Left lung (tissue), 10 donors: ENCODE results near the gene KANTR. TPM values are rescaled to one million over a fixed set of nuclear protein-coding genes. Genes with fewer than 3 reads are reported as not detected.

Experiments
- ATAC-seq: fragments of 200-7000 bp; cut with Tn5 transposase; one replicate; pipeline ENCODE4 v1.9.1; 2020; ENCODE audit warnings: moderate library complexity
- DNase-seq, 4 donors: peaks; one replicate each; pipeline ENCODE4 v3.0.0-alpha.2; 2013 to 2020
- H3K27ac ChIP-seq, 2 donors: fragments of 200-600 bp; sonication (generic) in 1 of 2; one replicate each; pipeline versions ENCODE4 v1.5.0 to v1.8.0; 2020 to 2021
- H3K27me3 ChIP-seq, 2 donors: fragments of 200-600 bp; sonication (generic) in 1 of 2; one replicate each; pipeline versions ENCODE4 v1.5.0 to v1.8.0; 2020 to 2021
- H3K36me3 ChIP-seq, 2 donors: fragments of 200-600 bp; sonication (generic) in 1 of 2; one replicate each; pipeline versions ENCODE4 v1.5.0 to v1.8.0; 2020 to 2021
- H3K4me1 ChIP-seq, 2 donors: fragments of 200-600 bp; one replicate each; pipeline ENCODE4 v1.8.0; 2021
- H3K4me3 ChIP-seq, 2 donors: fragments of 200-600 bp; sonication (generic) in 1 of 2; one replicate each; pipeline versions ENCODE4 v1.5.0 to v1.8.0; 2020 to 2021; ENCODE audit warnings: mild to moderate bottlenecking in 1 of 2
- H3K9me3 ChIP-seq, 2 donors: fragments of 200-600 bp; sonication (generic) in 1 of 2; one replicate each; pipeline versions ENCODE4 v1.5.0 to v1.8.0; 2020 to 2021
- intact Hi-C, 2 donors: fragments of 100-400 bp; cut with DNase I; formaldehyde crosslinking; loops; one replicate each; pipeline versions ENCODE4 v1.11.2 to v1.14.2; 2022
- polyA plus RNA-seq, 6 donors: library from polyadenylated mRNA; unstranded; fragments of 120-200 nt; gene quantifications; one replicate each; pipeline ENCODE4 v1.2.1, GENCODE V29; 2013; ENCODE audit not compliant: insufficient read length in 6 of 6
- total RNA-seq, 2 donors: library from RNA; stranded (reverse); fragmentation: NEBNext Ultra II Directional; extraction: Animal tissue kit (Norgen Biotek cat#: 25700); gene quantifications; one replicate each; pipeline ENCODE4 v1.2.1, GENCODE V29; 2021
- TF ChIP-seq, protein P1 (sequence below), 2 donors: fragments of 200-600 bp; sonication (generic) in 1 of 2; IDR thresholded peaks; one replicate each; pipeline versions ENCODE4 v1.5.0 to v1.8.0; 2021; ENCODE audit warnings: antibody characterized with exemption in 2 of 2
- donor health status: DM: no; HTN: yes; CAD: no.
- donor health status: DM: no; HTN: no; CAD: no.

KANTR gene
- total and polyA plus RNA-seq, 8 donors: 7.8 to 41.3 (median 21.0) TPM

DNA sequence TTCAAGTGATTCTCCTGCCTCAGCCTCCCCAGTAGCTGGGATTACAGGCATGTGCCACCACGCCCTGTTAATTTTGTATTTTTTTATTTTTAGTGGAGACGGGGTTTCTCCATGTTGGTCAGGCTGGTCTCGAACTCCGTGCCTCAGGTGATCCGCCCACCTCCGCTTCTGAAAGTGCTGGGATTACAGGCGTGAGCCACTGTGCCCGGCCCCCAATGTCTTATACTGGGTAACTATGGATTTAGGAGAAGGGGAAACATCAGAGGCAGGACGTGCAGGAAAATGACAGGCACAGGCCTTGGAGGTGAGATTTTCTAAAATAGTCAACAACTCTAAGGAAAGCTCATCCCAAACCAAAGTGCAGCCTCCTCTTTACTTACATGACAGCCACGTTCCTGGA is 22.9 kb upstream of the KANTR start:
- Histone ChIP-seq H3K27me3 (peaks cover 0 to 4% of the 10 kb centered on the region in 2 donors), H3K9me3 (no peaks in the 10 kb centered on the region), H3K27ac (no peak overlapping the region), H3K4me1 (no peaks in the 10 kb centered on the region), H3K4me3 (no peak overlapping the region), H3K36me3 (no peaks in the 10 kb centered on the region)
- intact Hi-C loops: no loop called here
- DNase-seq: no peak
- ATAC-seq: no peak
- TF ChIP-seq, protein P1, sequence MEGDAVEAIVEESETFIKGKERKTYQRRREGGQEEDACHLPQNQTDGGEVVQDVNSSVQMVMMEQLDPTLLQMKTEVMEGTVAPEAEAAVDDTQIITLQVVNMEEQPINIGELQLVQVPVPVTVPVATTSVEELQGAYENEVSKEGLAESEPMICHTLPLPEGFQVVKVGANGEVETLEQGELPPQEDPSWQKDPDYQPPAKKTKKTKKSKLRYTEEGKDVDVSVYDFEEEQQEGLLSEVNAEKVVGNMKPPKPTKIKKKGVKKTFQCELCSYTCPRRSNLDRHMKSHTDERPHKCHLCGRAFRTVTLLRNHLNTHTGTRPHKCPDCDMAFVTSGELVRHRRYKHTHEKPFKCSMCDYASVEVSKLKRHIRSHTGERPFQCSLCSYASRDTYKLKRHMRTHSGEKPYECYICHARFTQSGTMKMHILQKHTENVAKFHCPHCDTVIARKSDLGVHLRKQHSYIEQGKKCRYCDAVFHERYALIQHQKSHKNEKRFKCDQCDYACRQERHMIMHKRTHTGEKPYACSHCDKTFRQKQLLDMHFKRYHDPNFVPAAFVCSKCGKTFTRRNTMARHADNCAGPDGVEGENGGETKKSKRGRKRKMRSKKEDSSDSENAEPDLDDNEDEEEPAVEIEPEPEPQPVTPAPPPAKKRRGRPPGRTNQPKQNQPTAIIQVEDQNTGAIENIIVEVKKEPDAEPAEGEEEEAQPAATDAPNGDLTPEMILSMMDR (IDR thresholded peaks at IDR 0.05): no peak

DNA sequence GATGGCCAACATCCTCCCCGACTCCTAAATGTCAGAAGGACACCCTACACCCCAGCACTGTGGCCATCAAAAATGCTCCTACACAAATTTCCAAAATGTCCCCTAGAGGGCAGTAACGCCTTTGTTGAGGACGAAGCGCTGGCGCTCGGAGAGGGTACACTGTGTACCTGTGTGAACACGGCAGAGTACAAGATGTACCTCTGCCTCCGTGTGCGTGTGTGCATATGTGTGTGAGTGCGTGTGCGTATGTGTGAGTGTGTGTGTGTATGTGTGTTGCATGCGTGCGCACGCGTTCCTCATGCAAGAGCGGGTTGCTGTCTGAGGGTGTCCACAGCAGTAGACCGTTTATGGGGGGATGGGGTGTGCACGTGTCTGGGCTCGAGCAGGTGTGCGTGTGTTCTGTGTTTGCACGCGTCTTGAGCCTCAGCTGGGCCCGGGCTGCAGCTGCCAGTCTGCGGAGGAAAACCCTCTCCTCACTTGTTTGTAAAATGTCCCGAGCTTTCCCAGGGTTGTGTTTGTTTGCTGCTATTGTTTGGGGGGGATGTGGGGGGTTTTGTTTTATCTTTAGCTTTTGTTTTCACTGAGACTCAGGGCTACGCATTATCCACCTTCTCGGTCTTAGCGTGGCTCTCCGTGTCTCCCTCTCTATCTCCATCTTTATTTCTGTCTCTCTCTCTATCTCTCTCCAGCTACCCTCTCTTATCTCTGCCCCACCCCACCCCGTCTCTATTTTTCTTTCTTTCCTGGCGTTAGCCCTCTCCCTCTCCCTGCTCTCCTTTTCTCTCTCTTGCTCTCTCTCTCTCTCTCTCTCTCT is 22.1 kb upstream of the KANTR start:
- H3K27me3 ChIP-seq: peaks cover 0 to 4% of the 10 kb centered on the region in 2 donors
- H3K27ac ChIP-seq: no peak overlapping the region
- no peaks in the 10 kb centered on the region for H3K4me1 ChIP-seq
- DNase-seq: peak in 2 of 4 donors; percentile 73 to 77
- TF ChIP-seq, protein P1 (IDR thresholded peaks at IDR 0.05): peak; percentile 55 to 61
- intact Hi-C loops: no loop called here
- no peaks in the 10 kb centered on the region for H3K36me3 ChIP-seq
- no peaks in the 10 kb centered on the region for H3K9me3 ChIP-seq
- peak overlapping the region; percentile 17 to 31 for H3K4me3 ChIP-seq
- peak; percentile 95 for ATAC-seq

GRCh38 chrX:53072418-53073114 is 21.4 kb upstream of the KANTR start:
- intact Hi-C loops: no loop called here
- DNase-seq: no peak
- ATAC-seq: no peak
- H3K36me3 ChIP-seq: no peaks in the 10 kb centered on the region
- H3K27me3 ChIP-seq: peaks cover 0 to 4% of the 10 kb centered on the region in 2 donors
- TF ChIP-seq, protein P1 (IDR thresholded peaks at IDR 0.05): no peak
- no peaks in the 10 kb centered on the region for H3K9me3 ChIP-seq
- peak overlapping the region in 1 of 2 donors; percentile 31 for H3K4me3 ChIP-seq
- no peaks in the 10 kb centered on the region for H3K4me1 ChIP-seq
- H3K27ac ChIP-seq: no peak overlapping the region

DNA sequence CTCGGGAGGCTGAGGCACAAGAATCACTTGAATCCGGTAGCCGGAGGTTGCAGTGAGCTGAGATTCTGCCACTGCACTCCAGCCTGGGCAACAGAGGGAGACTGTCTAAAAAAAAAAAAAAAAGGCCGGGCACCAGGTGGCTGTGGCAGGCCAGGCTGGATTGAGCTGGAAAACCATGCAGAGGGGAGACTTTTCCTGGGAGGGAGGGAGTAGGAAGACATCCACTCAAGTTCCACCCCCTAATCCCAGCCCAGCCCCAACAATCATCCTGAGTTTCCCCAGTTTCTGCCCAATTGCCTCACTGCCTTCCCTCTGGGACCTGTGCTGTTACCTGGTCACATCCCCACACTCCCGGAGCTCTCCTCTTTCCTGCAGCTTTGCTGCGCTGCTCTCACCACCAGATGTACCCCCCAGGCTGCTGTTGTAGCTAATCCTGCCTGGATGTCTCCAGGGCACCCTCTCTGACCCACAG is 20.8 kb upstream of the KANTR start:
- intact Hi-C loops: no loop called here
- no peak for ATAC-seq
- H3K27ac ChIP-seq: no peak overlapping the region

More for the DNA sequence above, 20.8 kb upstream of the KANTR start:
- TF ChIP-seq, protein P1 (IDR thresholded peaks at IDR 0.05): no peak
- DNase-seq: no peak
- H3K9me3 ChIP-seq: no peaks in the 10 kb centered on the region
- H3K27me3 ChIP-seq: peaks cover 0 to 4% of the 10 kb centered on the region in 2 donors
- H3K4me1 ChIP-seq: no peaks in the 10 kb centered on the region
- H3K36me3 ChIP-seq: no peaks in the 10 kb centered on the region
- no peak overlapping the region for H3K4me3 ChIP-seq
